GM12864 (cell line): Measurements from ENCODE around the gene NF1.
"Not testable (repeated sequence)": the region's sequence is repeated elsewhere in the genome, so short reads cannot be mapped to it uniquely, and the experiment has no call there.

Experiments used
- DNase-seq: peaks from one replicate; pipeline ENCODE4 v3.0.0-alpha.2; 2011; ENCODE audit warnings: low read depth
- H3K4me3 ChIP-seq: 2 replicates; pipeline ENCODE4 v1.5.1; 2011; ENCODE audit warnings: mild to moderate bottlenecking, low read depth, low read length, control low read depth
- TF ChIP-seq, protein P1 (sequence below): IDR thresholded peaks from 2 replicates; pipeline ENCODE4 v1.5.1; 2011; ENCODE audit warnings: low read depth, mild to moderate bottlenecking, moderate library complexity, low read length, control low read depth, inconsistent platforms; ENCODE audit errors: missing control alignments

Gene NF1

DNA sequence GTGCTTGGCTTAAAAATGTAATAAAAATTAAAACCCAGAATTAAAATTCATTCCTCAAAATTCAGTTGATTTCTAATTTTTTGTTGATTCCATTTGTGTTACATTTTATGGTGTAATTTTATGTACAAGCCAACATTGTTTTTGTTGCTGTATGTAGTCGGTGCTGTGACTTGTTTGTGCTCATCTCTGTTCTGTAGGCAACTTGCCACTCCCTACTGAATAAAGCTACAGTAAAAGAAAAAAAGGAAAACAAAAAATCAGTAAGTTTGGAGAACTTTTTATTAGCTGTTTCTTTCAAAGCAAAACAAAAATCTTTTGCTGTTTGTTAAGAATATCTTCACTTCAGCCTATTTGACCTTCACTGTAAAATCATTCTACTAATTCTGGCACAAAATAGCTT is 158.0 kb downstream of the NF1 start:
- TF ChIP-seq, protein P1, sequence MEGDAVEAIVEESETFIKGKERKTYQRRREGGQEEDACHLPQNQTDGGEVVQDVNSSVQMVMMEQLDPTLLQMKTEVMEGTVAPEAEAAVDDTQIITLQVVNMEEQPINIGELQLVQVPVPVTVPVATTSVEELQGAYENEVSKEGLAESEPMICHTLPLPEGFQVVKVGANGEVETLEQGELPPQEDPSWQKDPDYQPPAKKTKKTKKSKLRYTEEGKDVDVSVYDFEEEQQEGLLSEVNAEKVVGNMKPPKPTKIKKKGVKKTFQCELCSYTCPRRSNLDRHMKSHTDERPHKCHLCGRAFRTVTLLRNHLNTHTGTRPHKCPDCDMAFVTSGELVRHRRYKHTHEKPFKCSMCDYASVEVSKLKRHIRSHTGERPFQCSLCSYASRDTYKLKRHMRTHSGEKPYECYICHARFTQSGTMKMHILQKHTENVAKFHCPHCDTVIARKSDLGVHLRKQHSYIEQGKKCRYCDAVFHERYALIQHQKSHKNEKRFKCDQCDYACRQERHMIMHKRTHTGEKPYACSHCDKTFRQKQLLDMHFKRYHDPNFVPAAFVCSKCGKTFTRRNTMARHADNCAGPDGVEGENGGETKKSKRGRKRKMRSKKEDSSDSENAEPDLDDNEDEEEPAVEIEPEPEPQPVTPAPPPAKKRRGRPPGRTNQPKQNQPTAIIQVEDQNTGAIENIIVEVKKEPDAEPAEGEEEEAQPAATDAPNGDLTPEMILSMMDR, result no peak
- no peak overlapping the region for H3K4me3 ChIP-seq
- no peak for DNase-seq

- no peak overlapping the region for H3K4me3 ChIP-seq
- TF ChIP-seq, protein P1, result no peak
- no peak for DNase-seq
Measured at GRCh38 chr17:31254654-31255053, 159.9 kb downstream of the NF1 start.

- TF ChIP-seq, protein P1, result no peak
- no peak for DNase-seq
- no peak overlapping the region for H3K4me3 ChIP-seq
Measured at GRCh38 chr17:31256936-31257335, 162.2 kb downstream of the NF1 start.

GRCh38 chr17:31260151-31260550 is 165.4 kb downstream of the NF1 start:
- no peak for DNase-seq
- H3K4me3 ChIP-seq, result no peak overlapping the region
- TF ChIP-seq, protein P1, result no peak

- DNase-seq, result no peak
- TF ChIP-seq, protein P1, result no peak
- H3K4me3 ChIP-seq, result no peak overlapping the region
Measured at GRCh38 chr17:31261601-31262000, 166.8 kb downstream of the NF1 start.

GRCh38 chr17:31262923-31263322 is 168.1 kb downstream of the NF1 start:
- DNase-seq, H3K4me3 ChIP-seq: not testable (repeated sequence)

DNA sequence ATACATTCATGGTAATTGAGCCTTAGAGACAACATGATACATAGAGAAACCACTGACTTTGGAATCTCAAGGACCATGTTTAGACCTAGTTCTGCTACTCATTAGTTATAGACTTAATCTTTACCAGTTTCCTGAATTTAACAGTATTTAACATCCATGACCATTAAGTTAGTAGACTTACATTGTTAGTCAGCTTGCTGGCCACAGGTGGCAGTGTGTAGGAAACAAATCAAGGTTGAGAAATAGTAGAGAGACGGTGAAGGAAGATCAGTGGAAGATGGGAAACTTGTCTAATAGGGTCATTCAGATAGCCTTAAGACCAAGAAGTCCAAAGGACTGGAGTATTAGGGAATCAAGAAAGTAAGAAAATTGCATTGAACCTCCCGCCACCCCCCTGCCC is 171.3 kb downstream of the NF1 start:
- no peak overlapping the region for H3K4me3 ChIP-seq
- DNase-seq, result no peak
- TF ChIP-seq, protein P1, result peak; percentile 41
